Activated CD4-positive, CD25-positive, alpha-beta regulatory T cell treated with anti-CD3 and anti-CD28 coated beads, Interleukin-2, amount 50 U/mL, for 72 hours (primary cell): ENCODE results near the gene SEPTIN5.
A peak's percentile ranks its signal among the peaks of the same experiment; 100 is the strongest.
"Not testable (repeated sequence)": the region's sequence is repeated elsewhere in the genome, so short reads cannot be mapped to it uniquely, and the experiment has no call there.

Source experiments
- DNase-seq: peaks from one replicate; pipeline ENCODE4 v3.0.0; 2021

The SEPTIN5 gene

GRCh38 chr22:19714312-19715187 lies at the start of gene SEPTIN5:
SEPTIN5 (plus strand) TSS chr22:19714503; CDS start chr22:19714589, 86 bp downstream.
- DNase-seq = no peak

DNA sequence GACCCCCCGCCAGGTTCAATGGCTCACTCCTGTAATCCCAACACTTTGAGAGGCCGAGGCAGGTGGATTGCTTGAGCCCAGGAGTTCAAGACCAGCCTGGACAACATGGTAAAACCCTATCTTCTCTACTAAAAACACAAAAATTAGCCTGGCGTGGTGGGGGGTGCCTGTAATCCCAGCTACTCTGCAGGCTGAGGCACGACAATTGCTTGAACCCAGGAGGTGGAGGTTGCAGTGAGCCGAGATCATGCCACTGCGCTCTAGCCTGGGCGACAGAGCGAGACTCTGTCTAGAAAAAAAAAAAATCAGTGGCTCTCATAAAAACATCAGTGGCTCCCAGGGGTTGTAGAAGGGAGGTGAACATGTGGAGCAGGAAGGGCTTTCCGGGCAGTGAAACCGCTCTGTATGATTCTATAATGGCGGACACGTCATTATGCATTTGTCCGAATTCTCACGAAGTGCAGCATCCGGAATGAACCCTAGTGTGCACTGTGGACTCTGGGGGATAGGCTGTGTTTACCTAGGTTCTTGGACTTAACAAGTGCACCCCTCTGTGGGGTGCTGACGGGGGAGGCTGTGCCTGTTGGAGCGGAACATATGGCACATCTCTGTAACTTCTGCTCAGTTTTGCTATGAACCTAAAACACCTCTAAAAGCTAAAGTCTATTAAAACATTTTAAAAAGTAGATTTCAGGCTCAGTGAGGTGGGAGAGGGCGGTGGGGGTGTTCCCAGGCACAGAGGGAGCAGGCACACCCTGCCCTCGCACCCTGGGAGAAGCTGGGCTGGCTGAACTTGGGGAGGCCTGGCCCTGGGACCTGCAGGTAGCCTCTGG lies 49.1 kb upstream of the SEPTIN5 start:
- no peak for DNase-seq

GRCh38 chr22:19665784-19666672 lies 48.3 kb upstream of the SEPTIN5 start:
- DNase-seq = no peak

DNA sequence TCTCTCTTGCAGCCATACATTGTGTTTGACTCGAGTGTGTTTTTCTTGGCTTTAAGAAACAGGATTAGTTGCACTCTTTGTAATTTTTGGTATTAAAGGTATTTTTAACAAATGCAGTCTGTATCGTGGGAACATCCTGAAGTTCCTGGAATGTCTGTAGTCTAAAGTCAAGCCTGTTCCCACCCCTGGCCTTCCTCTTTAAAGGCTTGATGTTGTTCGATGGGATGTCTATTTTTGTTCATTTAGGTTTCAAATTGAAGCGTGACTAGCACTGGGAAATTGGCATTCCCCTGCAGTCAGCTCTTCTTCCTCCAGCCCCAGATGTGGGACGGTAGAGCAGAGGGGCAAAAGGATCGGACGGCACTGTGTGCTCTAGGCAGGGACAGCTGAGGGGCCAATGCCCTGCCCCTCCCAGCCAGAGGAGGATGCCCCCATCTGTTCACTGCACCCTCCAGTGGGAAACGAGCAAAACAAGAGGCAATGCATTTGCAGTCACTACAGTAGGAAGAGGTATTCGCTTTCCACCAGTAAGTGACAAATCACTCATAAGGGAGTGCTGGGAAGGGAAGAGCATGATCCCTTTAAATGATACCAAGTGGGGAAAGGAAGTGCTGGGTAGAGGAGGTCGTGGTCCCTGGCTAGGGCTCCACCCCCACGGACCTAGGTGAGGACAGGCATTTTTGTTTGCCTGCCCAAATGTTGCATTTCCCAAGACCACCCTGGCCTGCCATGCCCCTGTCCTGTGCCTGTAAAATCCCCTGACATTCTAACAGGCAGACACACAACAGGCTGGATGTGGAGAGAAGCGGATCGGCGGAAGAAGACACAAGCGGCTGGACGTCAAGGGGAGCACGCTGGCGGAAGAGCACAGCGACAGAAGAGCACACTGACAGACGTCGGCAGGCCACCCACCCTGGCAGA lies 47.4 kb upstream of the SEPTIN5 start:
- no peak for DNase-seq

DNA sequence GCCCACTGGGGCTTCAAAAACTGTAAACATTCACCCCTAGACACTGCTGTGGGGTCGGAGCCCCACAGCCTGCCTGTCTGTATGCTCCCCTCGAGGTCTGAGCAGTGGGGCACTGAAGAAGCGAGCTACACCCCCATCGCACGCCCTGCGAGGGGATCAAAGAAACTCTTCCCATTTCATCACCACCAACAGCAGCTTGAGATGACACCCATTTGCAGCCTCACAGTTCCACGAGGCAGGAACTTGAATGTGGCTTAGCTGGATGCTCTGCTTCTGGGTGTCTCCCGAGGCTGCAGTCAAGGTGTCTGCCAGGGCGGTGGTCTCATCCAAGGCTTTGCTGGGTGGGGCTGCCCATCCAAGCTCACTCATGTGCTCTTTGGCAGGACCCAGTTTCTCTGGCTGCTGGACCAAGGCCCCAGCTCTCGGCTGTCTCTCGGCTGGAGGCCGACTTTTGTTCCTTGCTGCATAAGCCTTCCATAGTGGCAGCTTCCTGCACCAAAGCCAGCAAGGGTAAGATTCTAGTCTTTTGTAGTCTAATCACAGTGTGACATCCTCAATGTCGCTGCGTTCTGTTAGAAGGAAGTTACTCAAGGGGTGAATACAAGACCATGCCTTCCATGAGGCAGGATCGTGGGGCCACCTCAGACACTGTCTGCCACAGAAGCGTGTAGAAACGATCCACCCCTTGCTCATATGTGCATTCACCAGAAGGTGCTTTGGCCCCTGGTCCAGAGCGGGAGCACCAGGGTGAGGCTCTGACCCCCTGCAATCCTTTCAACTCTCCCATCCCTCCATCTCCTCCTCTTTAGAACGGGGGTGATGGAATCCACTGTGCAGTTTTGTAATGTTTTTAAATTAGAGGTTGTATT lies 46.2 kb upstream of the SEPTIN5 start:
- DNase-seq = no peak

DNA sequence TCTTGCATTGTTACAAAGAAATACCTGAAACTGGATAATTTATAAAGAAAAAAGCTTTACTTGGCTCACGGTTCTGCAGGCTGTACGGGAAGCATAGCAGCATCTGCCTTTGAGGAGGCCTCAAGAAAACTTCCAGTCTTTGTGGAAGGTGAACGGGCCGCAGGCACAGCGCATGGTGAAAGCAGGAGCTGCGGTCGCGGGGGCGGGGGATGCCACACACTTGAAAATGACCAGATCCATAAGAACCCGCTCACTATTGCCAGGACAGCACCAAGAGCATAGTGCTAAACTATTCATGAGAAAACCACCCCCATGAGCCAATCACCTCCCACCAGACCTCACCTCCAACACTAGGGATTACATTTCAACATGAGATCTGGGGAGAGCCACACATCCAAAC lies 45.6 kb upstream of the SEPTIN5 start:
- peak; percentile 6 for DNase-seq

GRCh38 chr22:19669570-19669969 lies 44.7 kb upstream of the SEPTIN5 start:
- DNase-seq = peak; percentile 17

GRCh38 chr22:19671316-19671715 lies 43.0 kb upstream of the SEPTIN5 start:
- DNase-seq = no peak

GRCh38 chr22:19672054-19672776 lies 42.1 kb upstream of the SEPTIN5 start:
- DNase-seq = no peak

DNA sequence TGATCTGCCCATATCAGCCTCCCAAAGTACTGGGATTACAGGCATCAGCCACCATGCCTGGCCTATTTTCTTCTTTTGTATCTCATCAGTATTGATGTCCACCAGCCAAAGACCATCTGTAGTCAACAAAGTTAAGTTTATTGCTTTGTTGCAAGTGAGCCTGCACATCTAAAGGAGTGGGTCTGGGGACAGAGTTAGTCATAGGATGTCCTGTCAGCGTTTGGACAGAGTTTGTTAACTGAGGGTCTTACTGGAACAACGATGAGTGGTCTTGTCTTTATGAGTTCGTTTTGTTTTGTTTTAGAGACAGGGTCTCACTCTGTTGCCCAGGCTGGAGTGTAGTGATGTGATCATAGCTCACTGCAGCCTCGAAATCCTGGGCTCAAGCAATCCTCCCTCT lies 40.6 kb upstream of the SEPTIN5 start:
- DNase-seq = no peak

DNA sequence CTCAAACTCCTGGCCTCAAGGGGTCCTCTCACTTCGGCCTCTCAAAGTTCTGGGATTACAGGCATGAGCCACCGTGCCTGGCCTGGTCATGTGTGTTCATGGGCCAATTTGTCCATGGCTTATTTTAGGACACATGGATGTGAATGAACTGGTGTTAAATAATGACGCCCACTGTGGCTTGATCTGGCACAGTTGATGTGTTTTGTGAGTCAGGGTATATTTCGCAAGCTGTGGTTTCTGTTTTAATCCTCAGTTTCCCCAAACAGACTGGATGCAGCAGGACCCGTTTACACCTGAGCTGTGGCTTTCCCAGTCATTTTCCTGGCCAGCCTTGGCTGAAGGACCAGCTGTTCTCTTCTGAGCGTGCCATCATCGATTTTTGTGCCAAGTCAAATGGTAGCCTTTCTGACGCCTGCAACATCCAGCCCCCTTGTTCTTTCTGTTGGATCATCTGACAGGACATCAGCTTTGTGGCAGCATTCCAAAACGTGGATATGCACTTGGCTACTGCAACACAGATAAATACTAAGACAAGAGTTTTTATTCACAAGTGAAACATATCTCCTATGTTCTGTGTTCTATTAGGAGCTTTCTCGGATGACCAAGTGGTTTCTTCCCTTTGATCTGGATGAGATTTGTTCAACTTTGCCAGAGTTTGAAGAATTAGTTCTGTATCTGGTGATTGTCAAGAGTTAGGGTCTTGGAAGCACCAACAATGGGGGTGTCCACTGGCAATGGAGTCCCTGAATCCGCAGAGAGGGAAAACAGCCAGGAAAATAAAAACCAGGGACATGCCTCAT lies 40.0 kb upstream of the SEPTIN5 start:
- DNase-seq = peak; percentile 9

DNA sequence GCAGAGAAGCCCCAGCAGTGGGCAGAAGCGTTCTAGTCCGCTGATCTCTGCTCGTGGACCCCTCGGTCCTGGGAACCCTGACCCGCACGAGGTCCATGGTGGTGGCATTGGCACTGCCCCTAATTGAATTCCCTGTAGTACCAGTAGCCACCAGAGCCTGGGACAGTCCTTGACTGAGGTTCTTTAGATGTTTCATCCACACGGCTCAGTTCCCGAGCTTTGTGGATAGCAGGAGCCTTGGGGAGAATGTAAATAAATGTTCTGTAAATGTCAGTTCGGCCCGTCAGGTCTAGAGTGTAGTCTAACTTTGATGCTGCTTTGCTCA lies 39.4 kb upstream of the SEPTIN5 start:
- DNase-seq = no peak

DNA sequence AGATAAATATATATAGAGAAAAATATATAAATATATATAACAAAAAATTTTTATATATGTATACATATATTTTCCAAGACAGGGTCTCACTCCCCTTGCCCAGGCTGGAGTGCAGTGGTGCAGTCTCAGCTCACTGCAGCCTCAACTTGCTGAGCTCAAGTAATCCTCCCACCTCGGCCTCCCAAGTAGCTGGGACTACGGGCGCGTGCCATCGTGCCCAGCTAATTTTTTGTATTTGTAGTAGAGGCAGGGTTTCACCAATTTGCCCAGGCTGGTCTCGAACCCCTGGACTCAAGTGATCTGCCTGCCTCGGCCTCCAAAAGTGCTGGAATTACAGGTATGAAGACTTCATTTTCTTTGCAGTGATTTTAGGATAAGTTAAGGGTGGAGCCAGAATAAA lies 38.9 kb upstream of the SEPTIN5 start:
- DNase-seq = no peak

GRCh38 chr22:19676437-19676836 lies 37.9 kb upstream of the SEPTIN5 start:
- not testable (repeated sequence) for DNase-seq

DNA sequence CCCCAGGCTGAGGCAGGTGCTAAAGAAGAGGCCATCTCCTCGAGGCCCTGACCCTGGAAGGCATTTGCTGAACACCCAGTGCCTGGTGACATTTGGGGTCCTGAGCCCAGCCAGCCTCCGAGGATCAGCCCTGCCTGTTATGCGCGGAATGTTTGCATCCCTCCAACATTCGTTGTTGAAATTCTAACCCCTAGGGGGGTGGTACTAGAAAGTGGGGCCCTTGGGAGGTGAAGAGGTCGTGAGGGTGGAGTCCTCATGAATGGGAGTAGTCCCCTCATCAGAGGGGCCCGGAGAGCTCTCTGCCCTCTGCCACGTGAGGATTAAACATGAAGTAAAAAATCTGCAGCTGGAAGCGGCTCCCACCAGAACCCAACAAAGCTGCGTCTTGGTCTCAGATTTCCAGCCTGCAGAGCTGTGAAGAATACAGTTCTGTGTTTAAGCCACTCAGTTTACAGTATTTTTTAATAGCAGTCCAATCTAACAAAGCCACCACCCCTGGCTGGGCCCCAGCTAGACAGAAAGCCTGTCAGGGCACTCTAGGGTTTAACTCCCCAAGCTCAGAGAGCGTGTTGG lies 35.3 kb upstream of the SEPTIN5 start:
- peak; percentile 19 for DNase-seq

DNA sequence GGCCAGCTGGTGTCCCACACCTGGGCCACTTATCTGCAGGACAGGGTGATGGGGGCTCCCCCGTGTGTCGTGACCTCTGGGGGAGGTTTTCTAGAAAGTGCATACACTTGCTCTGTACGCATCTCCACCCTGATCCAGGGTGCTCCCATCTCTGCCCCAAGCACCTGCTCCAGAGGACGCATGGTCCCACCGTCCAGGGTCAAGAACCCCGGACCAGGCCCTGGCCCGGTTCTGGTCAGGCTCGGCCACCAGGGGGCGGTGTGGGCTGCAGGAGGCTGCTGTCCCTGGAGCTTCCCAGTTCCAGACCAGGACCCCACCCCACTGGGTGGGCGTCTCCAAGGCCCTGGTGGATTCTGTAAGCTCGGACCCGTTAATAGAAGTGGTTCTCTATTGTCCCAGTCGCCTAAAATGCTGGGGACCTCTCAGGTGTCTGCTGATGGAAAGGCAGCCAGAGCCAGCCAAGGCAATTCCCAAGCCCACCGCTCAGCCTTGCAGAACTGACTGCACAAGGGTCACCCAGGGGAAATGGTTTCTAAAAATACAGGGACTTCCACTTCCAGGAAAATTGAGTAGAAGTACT lies 34.7 kb upstream of the SEPTIN5 start:
- DNase-seq = peak; percentile 66

- no peak for DNase-seq
Observed at GRCh38 chr22:19680287-19680881, 33.9 kb upstream of the SEPTIN5 start.
